Gastroesophageal sphincter (tissue), 4 donors: ENCODE data around the gene NOS1. TPM values are rescaled to one million over a fixed set of nuclear protein-coding genes. Genes with fewer than 3 reads are reported as not detected.
"Not testable (repeated sequence)": the region's sequence is repeated elsewhere in the genome, so short reads cannot be mapped to it uniquely, and the experiment has no call there.

Experiments
- ATAC-seq: fragments of 150-250 bp; one replicate; pipeline ENCODE4 v1.9.1; 2016; ENCODE audit warnings: mild to moderate bottlenecking, moderate library complexity
- H3K27ac ChIP-seq, 4 donors: fragments of 200-600 bp; sonication (generic) in 3 of 4; 1 replicate in 3 of 4; 2 replicates in 1 of 4; pipeline ENCODE4 v1.5.1; 2016 to 2019
- H3K27me3 ChIP-seq: fragments of 200-600 bp; sonication (generic); one replicate; pipeline ENCODE4 v1.5.1; 2019
- H3K36me3 ChIP-seq, 2 donors: fragments of 200-600 bp; sonication (generic); one replicate each; pipeline ENCODE4 v1.5.1; 2019; ENCODE audit warnings: control low read depth in 1 of 2
- H3K4me1 ChIP-seq, 3 donors: fragments of 200-600 bp; sonication (generic); 1 replicate in 2 of 3; 2 replicates in 1 of 3; pipeline ENCODE4 v1.5.1; 2016 to 2019; ENCODE audit warnings: control low read depth in 2 of 3
- H3K4me3 ChIP-seq, 2 donors: fragments of 200-600 bp; sonication (generic); one replicate each; pipeline ENCODE4 v1.5.1; 2019; ENCODE audit warnings: mild to moderate bottlenecking in 1 of 2, moderate library complexity in 1 of 2
- H3K9me3 ChIP-seq, 3 donors: fragments of 200-600 bp; sonication (generic); one replicate each; pipeline ENCODE4 v1.5.1; 2017 to 2019; ENCODE audit warnings: control low read depth in 2 of 3
- EP300 ChIP-seq: sonication (generic); formaldehyde crosslinking; IDR thresholded peaks from one replicate; pipeline ENCODE4 v1.6.1; 2017; ENCODE audit warnings: antibody characterized with exemption, mild to moderate bottlenecking
- POLR2A ChIP-seq, 2 donors: fragments of 450-650 bp; IDR thresholded peaks; one replicate each; pipeline ENCODE4 v1.6.1; 2017; ENCODE audit warnings: antibody characterized with exemption in 2 of 2, mild to moderate bottlenecking in 2 of 2, moderate library complexity in 1 of 2
- POLR2AphosphoS5 ChIP-seq: sonication (generic); formaldehyde crosslinking; IDR thresholded peaks from one replicate; pipeline ENCODE4 v1.6.1; 2017; ENCODE audit warnings: antibody characterized with exemption
- WGBS, 2 donors: methylation state at CpG; one replicate each; pipeline ENCODE4 v1.1.5; 2018; ENCODE audit warnings: low coverage in 1 of 2; 5-methylcytosine and 5-hydroxymethylcytosine counted together
- total RNA-seq, 4 donors: library from RNA; depleted of rRNA; stranded (reverse); fragments of >200 nt; gene quantifications; one replicate each; pipeline ENCODE4 v1.1.0, GENCODE V29; 2016
- TF ChIP-seq, protein P1 (sequence below), 4 experiments: fragments of 200-600 bp in 2 of 4; fragments of 450-650 bp in 2 of 4; sonication (generic) in 1 of 4; IDR thresholded peaks; one replicate each; pipeline ENCODE4 v1.5.1; 2017 to 2019; ENCODE audit warnings: antibody characterized with exemption in 4 of 4, mild to moderate bottlenecking in 2 of 4, moderate library complexity in 2 of 4

The NOS1 gene
- total RNA-seq, 4 donors from 2014 or later: 0.62 to 1.8 (median 1.4) TPM

DNA sequence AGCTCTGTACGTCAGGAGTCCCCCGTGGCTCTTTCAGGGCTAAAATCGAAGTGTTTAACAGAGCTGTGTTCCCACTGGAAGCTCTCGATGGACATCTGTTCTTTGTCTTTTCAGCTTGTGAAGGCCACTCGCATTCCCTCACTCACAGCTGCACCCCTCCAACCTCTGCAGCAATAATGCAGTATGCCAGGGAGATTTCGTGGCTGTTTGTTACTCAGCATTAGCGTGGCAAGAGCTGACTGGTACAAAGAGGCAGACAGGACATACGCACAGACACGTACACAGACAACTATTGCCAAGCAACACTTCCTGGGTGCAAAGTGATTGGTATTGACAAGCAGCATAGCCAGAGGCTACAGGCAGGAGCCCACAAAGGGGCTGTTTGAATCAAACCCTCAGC is 159.4 kb downstream of the NOS1 start:
- H3K27me3 ChIP-seq: peaks cover 34% of the 10 kb centered on the region
- ATAC-seq: no peak
- H3K9me3 ChIP-seq: peaks cover 0 to 8% (median 0%) of the 10 kb centered on the region in 3 donors
- H3K4me1 ChIP-seq: no peaks in the 10 kb centered on the region
- WGBS, 2 donors: 85 to 98% methylated on average over 4 to 8 of the region's 9 CpGs
- H3K27ac ChIP-seq: no peak overlapping the region
- TF ChIP-seq EP300: no peak
- TF ChIP-seq, protein P1, sequence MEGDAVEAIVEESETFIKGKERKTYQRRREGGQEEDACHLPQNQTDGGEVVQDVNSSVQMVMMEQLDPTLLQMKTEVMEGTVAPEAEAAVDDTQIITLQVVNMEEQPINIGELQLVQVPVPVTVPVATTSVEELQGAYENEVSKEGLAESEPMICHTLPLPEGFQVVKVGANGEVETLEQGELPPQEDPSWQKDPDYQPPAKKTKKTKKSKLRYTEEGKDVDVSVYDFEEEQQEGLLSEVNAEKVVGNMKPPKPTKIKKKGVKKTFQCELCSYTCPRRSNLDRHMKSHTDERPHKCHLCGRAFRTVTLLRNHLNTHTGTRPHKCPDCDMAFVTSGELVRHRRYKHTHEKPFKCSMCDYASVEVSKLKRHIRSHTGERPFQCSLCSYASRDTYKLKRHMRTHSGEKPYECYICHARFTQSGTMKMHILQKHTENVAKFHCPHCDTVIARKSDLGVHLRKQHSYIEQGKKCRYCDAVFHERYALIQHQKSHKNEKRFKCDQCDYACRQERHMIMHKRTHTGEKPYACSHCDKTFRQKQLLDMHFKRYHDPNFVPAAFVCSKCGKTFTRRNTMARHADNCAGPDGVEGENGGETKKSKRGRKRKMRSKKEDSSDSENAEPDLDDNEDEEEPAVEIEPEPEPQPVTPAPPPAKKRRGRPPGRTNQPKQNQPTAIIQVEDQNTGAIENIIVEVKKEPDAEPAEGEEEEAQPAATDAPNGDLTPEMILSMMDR (IDR thresholded peaks at IDR 0.05): no peak
- TF ChIP-seq POLR2A (IDR thresholded peaks at IDR 0.05): no peak
- TF ChIP-seq POLR2AphosphoS5: no peak
- no peak overlapping the region for H3K4me3 ChIP-seq
- H3K36me3 ChIP-seq: no peaks in the 10 kb centered on the region

GRCh38 chr12:117199956-117200744 is 161.3 kb downstream of the NOS1 start:
- not testable (repeated sequence) for H3K36me3 ChIP-seq, H3K27ac ChIP-seq
- 83 to 88% methylated on average over 1 to 6 of the region's 8 CpGs for WGBS, 2 donors

DNA sequence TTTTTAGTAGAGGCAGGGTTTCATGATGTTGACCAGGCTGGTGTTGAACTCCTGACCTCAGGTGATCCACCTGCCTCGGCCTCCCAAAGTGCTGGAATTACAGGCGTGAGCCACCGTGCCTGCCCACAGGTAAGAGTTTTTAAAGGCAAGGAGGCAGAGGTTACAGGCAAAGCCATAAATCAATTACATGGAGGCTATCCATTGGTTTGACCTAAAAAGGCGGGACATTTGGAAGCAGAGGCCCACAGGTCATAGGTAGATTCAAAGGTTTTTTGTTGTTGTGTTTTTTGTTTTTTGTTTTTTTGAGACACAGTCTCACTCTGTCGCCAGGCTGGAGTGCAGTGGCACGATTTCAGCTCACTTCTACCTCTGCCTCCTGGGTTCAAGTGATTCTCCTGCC is 165.1 kb downstream of the NOS1 start:
- H3K27ac ChIP-seq, H3K27me3 ChIP-seq, H3K4me1 ChIP-seq, H3K9me3 ChIP-seq, H3K4me3 ChIP-seq, ATAC-seq, H3K36me3 ChIP-seq: not testable (repeated sequence)
- WGBS, 2 donors: 95% methylated on average over 6 of the region's 6 CpGs; no CpG with 5 or more reads in 1 of the 2 donors

More at GRCh38 chr12:117199956-117200744, 161.3 kb downstream of the NOS1 start:
- not testable (repeated sequence) for H3K4me3 ChIP-seq, ATAC-seq, H3K4me1 ChIP-seq, H3K9me3 ChIP-seq
- H3K27me3 ChIP-seq: peaks cover 19% of the 10 kb centered on the region

DNA sequence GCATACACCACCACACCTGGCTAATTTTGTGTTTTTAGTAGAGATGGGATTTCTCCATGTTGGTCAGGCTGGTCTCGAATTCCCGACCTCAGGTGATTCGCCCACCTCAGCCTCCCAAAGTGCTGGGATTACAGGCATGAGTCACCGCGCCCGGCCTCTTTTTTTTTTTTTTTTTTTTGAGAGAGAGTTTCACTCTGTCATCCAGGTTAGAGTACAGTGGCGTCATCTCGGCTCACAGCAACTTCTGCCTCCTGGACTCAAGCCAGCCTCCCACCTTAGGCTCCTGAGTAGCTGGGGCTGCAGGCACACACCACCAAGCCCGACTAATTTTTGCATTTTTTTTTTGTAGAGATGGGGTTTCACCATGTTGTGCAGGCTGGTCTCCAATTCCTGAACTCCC is 166.4 kb downstream of the NOS1 start:
- not testable (repeated sequence) for H3K4me1 ChIP-seq, H3K27me3 ChIP-seq, H3K9me3 ChIP-seq, H3K27ac ChIP-seq, H3K4me3 ChIP-seq, ATAC-seq, H3K36me3 ChIP-seq
- 72 to 86% methylated on average over 3 to 4 of the region's 9 CpGs for WGBS, 2 donors

GRCh38 chr12:117193903-117194302 is 167.5 kb downstream of the NOS1 start:
- Histone ChIP-seq H3K36me3 (no peaks in the 10 kb centered on the region), H3K4me1 (peaks cover 0 to 15% (median 3%) of the 10 kb centered on the region in 3 donors), H3K4me3 (no peak overlapping the region), H3K27me3 (no peaks in the 10 kb centered on the region), H3K9me3 (no peaks in the 10 kb centered on the region), H3K27ac (no peak overlapping the region)
- 68 to 73% methylated on average over 3 of the region's 3 CpGs for WGBS, 2 donors
- TF ChIP-seq POLR2AphosphoS5: no peak
- TF ChIP-seq, protein P1 (IDR thresholded peaks at IDR 0.05): no peak
- TF ChIP-seq EP300: no peak
- TF ChIP-seq POLR2A (IDR thresholded peaks at IDR 0.05): no peak
- ATAC-seq: no peak

GRCh38 chr12:117192581-117192980 is 168.8 kb downstream of the NOS1 start:
- not testable (repeated sequence) for ATAC-seq, H3K4me3 ChIP-seq
- 84 to 90% methylated on average over 4 to 9 of the region's 9 CpGs for WGBS, 2 donors

DNA sequence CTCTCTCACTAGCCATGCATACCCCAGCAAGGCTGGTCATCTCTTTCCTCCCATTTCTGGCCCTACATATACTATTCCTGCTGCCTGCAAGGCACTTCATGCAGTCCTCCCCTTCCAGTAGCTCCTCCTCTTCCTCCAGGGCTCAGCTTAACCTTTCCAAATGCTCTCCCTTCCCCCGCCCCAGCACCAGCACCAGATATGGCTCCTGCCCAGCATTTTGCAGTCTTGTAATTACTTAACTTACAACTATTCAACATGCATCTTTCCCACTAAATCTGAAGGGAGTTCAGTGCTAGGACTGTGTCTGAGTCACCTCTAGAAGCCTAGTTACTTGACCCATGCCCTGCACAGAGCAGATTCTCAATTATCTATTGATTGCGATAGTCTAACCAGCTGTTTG is 169.4 kb downstream of the NOS1 start:
- Histone ChIP-seq H3K36me3 (peaks cover 0 to 1% of the 10 kb centered on the region in 2 donors), H3K9me3 (no peaks in the 10 kb centered on the region), H3K4me1 (peaks cover 0 to 26% (median 6%) of the 10 kb centered on the region in 3 donors), H3K27me3 (no peaks in the 10 kb centered on the region), H3K4me3 (no peak overlapping the region), H3K27ac (no peak overlapping the region)
- ATAC-seq: no peak
- WGBS, 2 donors: 78% methylated on average over 2 of the region's 2 CpGs; no CpG with 5 or more reads in 1 of the 2 donors
- no peak for TF ChIP-seq POLR2A (IDR thresholded peaks at IDR 0.05)
- TF ChIP-seq POLR2AphosphoS5: no peak
- TF ChIP-seq EP300: no peak
- TF ChIP-seq, protein P1 (IDR thresholded peaks at IDR 0.05): no peak

More at GRCh38 chr12:117192581-117192980, 168.8 kb downstream of the NOS1 start:
- not testable (repeated sequence) for H3K27me3 ChIP-seq, H3K36me3 ChIP-seq, H3K9me3 ChIP-seq, H3K27ac ChIP-seq
- peaks cover 0 to 26% (median 6%) of the 10 kb centered on the region in 3 donors for H3K4me1 ChIP-seq
